Psoas muscle (tissue), 8 donors: ENCODE results near the gene PAX8. TPM values are rescaled to one million over a fixed set of nuclear protein-coding genes. Genes with fewer than 3 reads are reported as not detected.

Experiments
- ATAC-seq, 4 donors: fragments of 200-7000 bp; cut with Tn5 transposase; one replicate each; pipeline ENCODE4 v1.9.1; 2020; ENCODE audit warnings: moderate library complexity in 3 of 4, mild to moderate bottlenecking in 2 of 4
- DNase-seq, 2 donors: peaks; one replicate each; pipeline ENCODE4 v3.0.0-alpha.2; 2020
- H3K27ac ChIP-seq: fragments of 200-600 bp; one replicate; pipeline ENCODE4 v1.8.0; 2022
- H3K27me3 ChIP-seq, 3 donors: fragments of 200-600 bp in 1 of 3; one replicate each; pipeline versions ENCODE4 v1.6.1 to v1.8.0; 2013 to 2022; ENCODE audit warnings: low read length in 2 of 3, mild to moderate bottlenecking in 2 of 3, moderate library complexity in 1 of 3; ENCODE audit not compliant: insufficient read depth in 3 of 3
- H3K36me3 ChIP-seq, 2 donors: fragments of 200-600 bp in 1 of 2; one replicate each; pipeline versions ENCODE4 v1.6.1 to v1.8.0; 2013 to 2022; ENCODE audit warnings: low read depth in 1 of 2, mild to moderate bottlenecking in 1 of 2, moderate library complexity in 1 of 2; ENCODE audit not compliant: insufficient read depth in 1 of 2
- H3K4me1 ChIP-seq: fragments of 200-600 bp; one replicate; pipeline ENCODE4 v1.8.0; 2022
- H3K4me3 ChIP-seq: fragments of 200-600 bp; one replicate; pipeline ENCODE4 v1.8.0; 2022; ENCODE audit warnings: mild to moderate bottlenecking
- H3K9me3 ChIP-seq: fragments of 200-600 bp; one replicate; pipeline ENCODE4 v1.8.0; 2022
- WGBS, 3 donors: extraction: QIAGEN DNeasy Blood & Tissue Kit; methylation state at CpG; one replicate each; pipeline versions ENCODE4 v1.1.6 to v1.1.7; 2013; 5-methylcytosine and 5-hydroxymethylcytosine counted together
- intact Hi-C, 2 donors: fragments of 100-400 bp; cut with DNase I; formaldehyde crosslinking; loops; one replicate each; pipeline versions ENCODE4 v1.11.0 to v1.14.2; 2022
- polyA plus RNA-seq, 3 donors: library from polyadenylated mRNA; stranded (reverse); fragments of 200-250 nt; gene quantifications; one replicate each; pipeline ENCODE4 v1.2.3, GENCODE V29; 2013
- total RNA-seq, 4 donors: library from RNA; stranded (reverse); fragmentation: NEBNext Ultra II Directional in 2 of 4; extraction: Animal tissue kit (Norgen Biotek cat#: 25700) in 2 of 4; gene quantifications; one replicate each; pipeline versions ENCODE4 v1.2.1 to v1.2.4, GENCODE V29; 2021 to 2023
- TF ChIP-seq, protein P1 (sequence below): fragments of 200-600 bp; IDR thresholded peaks from one replicate; pipeline ENCODE4 v1.8.0; 2022; ENCODE audit warnings: antibody characterized with exemption
- donor health status: healthy with polysubstance abuse.
- donor health status: DM: no; HTN: no; CAD: no; lungs with moderate emphysema.
- donor health status: Bipolar disorder and iron deficiency.
- donor health status: healthy.
- donor health status: DM: yes; HTN: yes; CAD: no.
- donor health status: DM: no; HTN: no; CAD: no.
- donor health status: DM: no; HTN: no; CAD: no.
- donor health status: DM: yes; HTN: yes; CAD: no.

The PAX8 gene
- total and polyA plus RNA-seq, 7 donors, result 0.12 to 3.1 (median 0.35) TPM; not detected in 1

DNA sequence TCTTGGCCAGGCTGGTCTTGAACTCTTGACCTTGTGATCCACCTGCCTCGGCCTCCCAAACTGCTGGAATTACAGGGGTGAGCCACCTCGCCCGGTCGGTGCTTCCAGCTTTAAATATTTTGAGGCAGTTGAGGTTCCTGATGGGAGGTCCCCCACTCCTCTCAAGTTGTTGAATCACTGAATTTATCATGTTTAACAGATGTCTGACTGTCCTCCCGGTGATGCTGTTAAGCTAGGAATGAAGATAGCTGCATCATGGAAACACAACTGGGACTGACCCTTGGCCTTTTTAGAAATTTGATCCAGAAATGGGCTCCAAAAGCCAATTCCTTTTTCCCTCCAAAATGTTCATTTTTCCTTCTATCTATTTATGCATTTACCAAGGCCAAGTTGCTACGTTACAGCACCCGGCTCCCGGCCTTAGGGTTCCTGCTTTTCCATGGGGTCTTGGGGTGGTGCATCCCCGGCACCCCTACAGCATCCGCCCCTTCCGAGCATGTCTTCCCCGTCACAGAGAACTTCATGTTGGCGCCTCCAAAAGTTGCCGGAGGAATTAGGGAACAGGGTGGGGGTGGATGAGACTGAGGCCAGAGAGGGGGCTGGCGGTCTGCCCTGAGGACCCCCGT lies 43.9 kb downstream of the PAX8 start:
- WGBS, 3 donors, result 73 to 91% (median 89%) methylated on average over 16 of the region's 16 CpGs
- no peak for ATAC-seq
- DNase-seq, result no peak

GRCh38 chr2:113233593-113234550 lies 44.8 kb downstream of the PAX8 start:
- Histone ChIP-seq H3K36me3 (no peaks in the 10 kb centered on the region), H3K27ac (no peak overlapping the region), H3K4me3 (no peak overlapping the region), H3K9me3 (no peaks in the 10 kb centered on the region), H3K4me1 (no peaks in the 10 kb centered on the region), H3K27me3 (no peaks in the 10 kb centered on the region)
- DNase-seq, result peak in 1 of 2 donors; percentile 54
- 79 to 88% (median 81%) methylated on average over 9 of the region's 9 CpGs for WGBS, 3 donors
- TF ChIP-seq, protein P1, sequence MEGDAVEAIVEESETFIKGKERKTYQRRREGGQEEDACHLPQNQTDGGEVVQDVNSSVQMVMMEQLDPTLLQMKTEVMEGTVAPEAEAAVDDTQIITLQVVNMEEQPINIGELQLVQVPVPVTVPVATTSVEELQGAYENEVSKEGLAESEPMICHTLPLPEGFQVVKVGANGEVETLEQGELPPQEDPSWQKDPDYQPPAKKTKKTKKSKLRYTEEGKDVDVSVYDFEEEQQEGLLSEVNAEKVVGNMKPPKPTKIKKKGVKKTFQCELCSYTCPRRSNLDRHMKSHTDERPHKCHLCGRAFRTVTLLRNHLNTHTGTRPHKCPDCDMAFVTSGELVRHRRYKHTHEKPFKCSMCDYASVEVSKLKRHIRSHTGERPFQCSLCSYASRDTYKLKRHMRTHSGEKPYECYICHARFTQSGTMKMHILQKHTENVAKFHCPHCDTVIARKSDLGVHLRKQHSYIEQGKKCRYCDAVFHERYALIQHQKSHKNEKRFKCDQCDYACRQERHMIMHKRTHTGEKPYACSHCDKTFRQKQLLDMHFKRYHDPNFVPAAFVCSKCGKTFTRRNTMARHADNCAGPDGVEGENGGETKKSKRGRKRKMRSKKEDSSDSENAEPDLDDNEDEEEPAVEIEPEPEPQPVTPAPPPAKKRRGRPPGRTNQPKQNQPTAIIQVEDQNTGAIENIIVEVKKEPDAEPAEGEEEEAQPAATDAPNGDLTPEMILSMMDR, result no peak
- ATAC-seq, result peak in 3 of 4 donors; percentile 48 to 63 (median 53)
- intact Hi-C loops, result no loop called here

More for the DNA sequence above, 43.9 kb downstream of the PAX8 start:
- H3K36me3 ChIP-seq, result no peaks in the 10 kb centered on the region
- peaks cover 4% of the 10 kb centered on the region for H3K4me1 ChIP-seq
- H3K27me3 ChIP-seq, result no peaks in the 10 kb centered on the region
- TF ChIP-seq, protein P1, result no peak
- intact Hi-C loops, result no loop called here
- no peaks in the 10 kb centered on the region for H3K9me3 ChIP-seq
- no peak overlapping the region for H3K27ac ChIP-seq
- no peak overlapping the region for H3K4me3 ChIP-seq

- 31 to 47% (median 34%) methylated on average over 6 of the region's 6 CpGs for WGBS, 3 donors
- no peak overlapping the region for H3K27ac ChIP-seq
- TF ChIP-seq, protein P1, result no peak
Observed at GRCh38 chr2:113232740-113233139, 46.0 kb downstream of the PAX8 start.

GRCh38 chr2:113232123-113232522 lies 46.6 kb downstream of the PAX8 start:
- Histone ChIP-seq H3K4me3 (no peak overlapping the region), H3K27ac (no peak overlapping the region), H3K36me3 (no peaks in the 10 kb centered on the region), H3K9me3 (no peaks in the 10 kb centered on the region), H3K4me1 (no peaks in the 10 kb centered on the region), H3K27me3 (no peaks in the 10 kb centered on the region)
- DNase-seq (no peak), ATAC-seq (no peak)
- TF ChIP-seq, protein P1, result no peak
- intact Hi-C loops, result no loop called here
- 66 to 74% (median 71%) methylated on average over 3 of the region's 3 CpGs for WGBS, 3 donors

More at GRCh38 chr2:113232740-113233139, 46.0 kb downstream of the PAX8 start:
- Histone ChIP-seq H3K4me3 (no peak overlapping the region), H3K4me1 (no peaks in the 10 kb centered on the region), H3K36me3 (no peaks in the 10 kb centered on the region), H3K9me3 (no peaks in the 10 kb centered on the region), H3K27me3 (no peaks in the 10 kb centered on the region)
- intact Hi-C loops, result no loop called here
- no peak for DNase-seq
- peak; percentile 22 to 66 (median 40) for ATAC-seq
